ENCODE data around the gene SPOCD1.

GRCh38 chr1:31801458-31801857 lies 14.4 kb downstream of the SPOCD1 start:
- TF ChIP-seq, protein P1, sequence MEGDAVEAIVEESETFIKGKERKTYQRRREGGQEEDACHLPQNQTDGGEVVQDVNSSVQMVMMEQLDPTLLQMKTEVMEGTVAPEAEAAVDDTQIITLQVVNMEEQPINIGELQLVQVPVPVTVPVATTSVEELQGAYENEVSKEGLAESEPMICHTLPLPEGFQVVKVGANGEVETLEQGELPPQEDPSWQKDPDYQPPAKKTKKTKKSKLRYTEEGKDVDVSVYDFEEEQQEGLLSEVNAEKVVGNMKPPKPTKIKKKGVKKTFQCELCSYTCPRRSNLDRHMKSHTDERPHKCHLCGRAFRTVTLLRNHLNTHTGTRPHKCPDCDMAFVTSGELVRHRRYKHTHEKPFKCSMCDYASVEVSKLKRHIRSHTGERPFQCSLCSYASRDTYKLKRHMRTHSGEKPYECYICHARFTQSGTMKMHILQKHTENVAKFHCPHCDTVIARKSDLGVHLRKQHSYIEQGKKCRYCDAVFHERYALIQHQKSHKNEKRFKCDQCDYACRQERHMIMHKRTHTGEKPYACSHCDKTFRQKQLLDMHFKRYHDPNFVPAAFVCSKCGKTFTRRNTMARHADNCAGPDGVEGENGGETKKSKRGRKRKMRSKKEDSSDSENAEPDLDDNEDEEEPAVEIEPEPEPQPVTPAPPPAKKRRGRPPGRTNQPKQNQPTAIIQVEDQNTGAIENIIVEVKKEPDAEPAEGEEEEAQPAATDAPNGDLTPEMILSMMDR (IDR thresholded peaks at IDR 0.05; ENCODE audit: insufficient read depth, low read depth, low read length) = no peak
- no peak for TF ChIP-seq EZH2 (IDR thresholded peaks at IDR 0.05; ENCODE audit: insufficient read depth, low read length)
